Motor neuron (in vitro differentiated cells): ENCODE results near the gene ADRM1. TPM values are rescaled to one million over a fixed set of nuclear protein-coding genes. Genes with fewer than 3 reads are reported as not detected.
A peak's percentile ranks its signal among the peaks of the same experiment; 100 is the strongest.

Source experiments
- ATAC-seq, 8 experiments: fragments of 200-7000 bp; cut with Tn5 transposase; replicated peaks in 6 of 8; 2 replicates each; pipeline ENCODE4 v1.8.0; 2021; ENCODE audit warnings: mild to moderate bottlenecking in 8 of 8, moderate library complexity in 8 of 8
- H3K27ac ChIP-seq, 2 donors: fragments of 250-450 bp; sonication (Bioruptor Pico); 2 replicates each; pipeline ENCODE4 v1.9.0; 2021; ENCODE audit warnings: antibody characterized with exemption in 2 of 2, mild to moderate bottlenecking in 2 of 2, moderate library complexity in 1 of 2
- H3K4me1 ChIP-seq, 2 donors: fragments of 250-450 bp; sonication (Bioruptor Pico); replicated peaks in 1 of 2; 2 replicates each; pipeline ENCODE4 v1.6.1; 2021; ENCODE audit warnings: antibody characterized with exemption in 2 of 2, mild to moderate bottlenecking in 2 of 2, moderate library complexity in 1 of 2
- H3K4me3 ChIP-seq, 5 donors: fragments of 250-450 bp; sonication (Bioruptor Pico); 2 replicates each; pipeline ENCODE4 v1.9.0; 2021; ENCODE audit warnings: antibody characterized with exemption in 5 of 5, mild to moderate bottlenecking in 5 of 5, moderate library complexity in 4 of 5
- WGBS, 10 experiments: fragments of 450-650 bp; shearing (Covaris generic); methylation state at CpG; one replicate each; pipeline ENCODE4 v1.0.0; 2022; 5-methylcytosine and 5-hydroxymethylcytosine counted together
- in situ Hi-C, 9 experiments: fragments of 400-800 bp; cut with MboI; loops; one replicate each; pipeline ENCODE4 v1.15.0; 2021; ENCODE audit warnings: low sequenced_read_pairs in 9 of 9, low pct_unique_long_range_greater_than_20kb in 2 of 9; ENCODE audit not compliant: unreplicated experiment in 9 of 9
- total RNA-seq, 8 experiments: library from RNA; unstranded; fragments of 300-600 nt; gene quantifications; 2 replicates each; pipeline versions ENCODE4 v1.2.3 to v1.2.4, GENCODE V29; 2022

ADRM1 gene
- total RNA-seq, 8 experiments from 2014 or later: 42.8 to 151 (median 87.9) TPM

DNA sequence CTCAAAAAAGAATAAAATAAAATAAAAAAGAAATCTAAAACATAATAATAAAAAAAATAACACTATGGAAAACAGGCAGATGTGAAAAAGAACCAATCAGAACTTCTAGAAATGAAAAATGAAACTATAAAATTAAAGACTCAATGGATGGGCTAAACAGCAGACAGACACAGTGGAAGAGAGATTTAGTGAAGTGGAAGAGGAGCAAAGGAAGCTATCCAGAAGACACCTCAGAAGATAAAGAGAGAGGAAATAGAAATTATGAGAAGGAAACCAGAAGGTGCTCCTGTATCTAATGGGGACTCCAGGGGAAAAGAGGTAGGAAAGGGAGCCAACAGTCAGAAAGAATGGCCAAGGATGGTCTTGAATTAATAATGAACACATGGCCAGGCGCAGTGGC, 45.8 kb downstream of the ADRM1 start:
- Histone ChIP-seq H3K4me3 (no peak overlapping the region), H3K27ac (no peak overlapping the region), H3K4me1 (no peaks in the 10 kb centered on the region)
- in situ Hi-C loops: no loop called here
- no peak for ATAC-seq
- 40 to 100% (median 100%) methylated on average over 1 of the region's 1 CpG; no CpG with 5 or more reads in 4 of the 10 experiments for WGBS, 10 experiments

DNA sequence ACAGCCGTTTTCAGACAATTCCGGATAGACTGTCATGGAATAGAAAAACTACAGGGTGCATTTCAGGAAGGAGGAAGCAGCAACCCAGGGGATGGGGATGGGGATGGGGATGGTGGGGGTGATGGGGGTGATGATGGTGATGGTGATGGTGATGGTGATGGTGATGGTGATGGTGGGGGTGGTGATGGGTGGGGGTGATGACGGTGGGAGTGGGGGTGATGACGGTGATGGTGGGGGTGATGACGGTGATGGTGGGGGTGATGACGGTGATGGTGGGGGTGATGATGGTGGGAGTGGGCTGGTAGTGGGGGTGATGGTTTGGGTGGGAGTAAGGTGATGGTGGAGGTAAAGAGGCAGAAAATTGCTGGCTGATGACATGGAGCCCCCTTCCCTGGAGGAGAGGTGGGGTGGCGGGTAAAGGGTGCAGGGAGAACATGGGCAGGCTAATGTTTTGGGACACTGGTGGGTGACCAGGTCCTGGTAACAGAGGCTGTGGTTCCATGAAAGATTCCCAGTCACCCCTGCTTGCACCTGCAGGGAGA, 46.8 kb downstream of the ADRM1 start:
- 80 to 100% (median 100%) methylated on average over 1 of the region's 7 CpGs; no CpG with 5 or more reads in 7 of the 10 experiments for WGBS, 10 experiments
- Histone ChIP-seq H3K4me1 (peaks cover 6 to 8% of the 10 kb centered on the region in 2 donors), H3K4me3 (no peak overlapping the region), H3K27ac (no peak overlapping the region)
- ATAC-seq: no peak
- in situ Hi-C loops: no loop called here

DNA sequence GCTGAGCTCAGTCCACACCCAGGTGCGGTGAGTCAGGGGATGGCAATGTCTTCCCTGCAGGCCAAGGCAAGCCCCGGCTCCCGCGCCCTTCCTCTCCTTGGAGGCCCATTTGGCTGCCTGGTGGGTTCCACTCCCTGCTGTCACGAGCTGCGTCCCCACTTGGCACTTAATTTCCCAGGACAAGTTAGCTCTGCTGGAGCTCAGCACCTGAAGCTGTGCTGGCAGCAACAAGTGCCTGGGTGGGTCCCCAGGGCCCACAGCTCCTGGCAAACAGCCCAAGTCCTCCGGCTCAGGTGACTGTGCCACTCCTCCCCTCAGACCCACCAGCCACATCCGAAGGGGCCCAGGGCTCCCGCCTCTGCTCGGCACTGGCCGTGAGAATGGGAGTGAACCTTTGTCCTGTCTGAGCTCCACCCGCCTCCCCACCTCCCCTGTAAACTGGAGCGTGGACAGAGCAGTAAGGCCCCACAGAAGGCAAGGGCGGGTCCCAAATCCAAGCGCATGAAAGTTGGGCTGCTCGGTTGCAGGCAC, 47.4 kb downstream of the ADRM1 start:
- in situ Hi-C loops: no loop called here

DNA sequence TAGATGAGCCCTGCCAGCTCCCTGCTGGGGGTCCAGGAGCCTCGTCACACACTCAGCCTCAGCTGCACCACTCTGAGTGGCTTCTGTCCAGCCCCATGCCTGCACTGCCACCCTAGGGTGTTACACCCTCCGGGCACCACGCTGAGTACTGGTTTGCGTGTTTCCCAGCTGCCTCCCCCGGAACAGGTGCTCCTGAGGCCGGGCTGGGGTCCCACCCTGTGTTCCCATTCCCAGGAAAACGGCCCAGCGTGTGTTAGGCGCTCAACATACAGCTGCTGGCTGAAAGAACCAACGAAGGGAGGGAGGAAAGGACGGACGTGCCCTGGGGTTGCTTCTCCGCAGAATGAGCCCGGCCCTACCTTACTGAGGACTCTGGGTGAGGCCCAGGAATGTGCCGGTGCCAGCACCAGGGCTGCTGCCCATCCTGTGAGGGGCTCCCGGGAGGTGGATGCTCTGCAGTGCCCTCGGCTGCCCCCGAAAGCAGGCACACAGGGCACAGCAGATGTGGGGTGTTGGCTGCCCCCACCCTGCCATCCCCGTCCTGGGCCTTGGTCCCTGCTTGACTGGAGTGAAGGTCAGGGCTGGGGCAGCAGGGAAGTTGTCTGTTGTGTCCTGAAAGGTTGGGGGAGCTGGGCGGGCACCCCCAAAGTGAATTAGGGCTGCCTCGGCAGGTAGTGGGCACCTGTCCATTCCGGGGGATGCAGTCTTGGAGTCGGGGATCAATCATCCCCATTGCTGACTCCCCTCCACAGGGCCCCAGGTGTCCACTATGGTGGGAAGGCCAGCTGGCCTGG, 48.0 kb downstream of the ADRM1 start:
- Histone ChIP-seq H3K4me3 (no peak overlapping the region), H3K4me1 (peaks cover 18 to 20% of the 10 kb centered on the region in 2 donors), H3K27ac (no peak overlapping the region)
- 46 to 100% (median 89%) methylated on average over 1 to 12 of the region's 23 CpGs; no CpG with 5 or more reads in 5 of the 10 experiments for WGBS, 10 experiments
- in situ Hi-C loops: no loop called here
- ATAC-seq: no peak

More for the DNA sequence above, 47.4 kb downstream of the ADRM1 start:
- Histone ChIP-seq H3K27ac (no peak overlapping the region), H3K4me1 (peaks cover 12 to 14% of the 10 kb centered on the region in 2 donors), H3K4me3 (no peak overlapping the region)
- 33 to 90% (median 76%) methylated on average over 2 to 6 of the region's 16 CpGs; no CpG with 5 or more reads in 6 of the 10 experiments for WGBS, 10 experiments
- ATAC-seq: peak in 3 of 8 experiments; percentile 40 to 73 (median 47)

DNA sequence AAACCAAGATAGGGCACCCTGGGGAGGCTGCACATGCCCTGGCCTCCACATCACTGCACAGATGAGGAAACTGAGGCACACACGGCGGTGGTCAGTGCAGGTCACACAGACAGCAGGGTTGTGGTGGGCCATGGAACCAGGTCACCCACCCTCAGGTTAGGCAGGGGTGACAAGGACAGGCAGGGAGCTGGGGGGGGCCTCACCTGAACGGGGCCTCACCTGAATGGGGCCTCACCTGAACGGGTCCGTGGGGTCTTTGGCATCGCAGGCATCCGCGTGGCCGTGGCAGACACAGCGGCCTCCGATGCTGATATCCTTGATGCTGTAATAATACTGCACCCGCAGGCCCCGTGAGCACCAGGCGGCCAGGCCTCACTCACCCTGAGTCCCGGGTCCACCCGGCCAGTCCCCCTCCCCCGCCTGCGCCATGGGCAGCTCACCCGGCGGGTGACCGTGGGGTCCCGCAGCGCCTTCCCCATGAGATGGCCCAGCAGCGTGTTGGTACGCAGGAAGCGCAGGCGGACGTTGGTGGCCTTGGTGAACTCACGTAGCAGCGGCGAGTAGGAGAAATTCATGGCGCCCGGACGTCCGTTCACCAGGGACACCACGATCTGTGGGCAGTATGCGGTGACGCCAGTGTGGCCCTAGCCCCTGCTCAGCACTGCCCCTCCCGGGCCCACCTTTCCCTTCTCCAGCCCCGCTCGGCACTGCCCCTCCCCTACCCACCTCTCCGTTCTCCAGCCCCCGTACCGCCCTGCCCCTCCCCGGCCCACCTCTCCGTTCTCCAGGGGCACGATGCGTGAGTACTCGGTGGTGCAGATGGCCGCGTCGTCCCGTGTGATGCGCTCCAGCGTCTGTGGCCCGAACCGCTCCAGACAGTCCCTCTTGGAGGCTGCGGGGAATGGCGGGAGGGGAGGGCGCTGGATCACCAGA, 48.9 kb downstream of the ADRM1 start:
- no peak for ATAC-seq
- in situ Hi-C loops: no loop called here
- Histone ChIP-seq H3K27ac (no peak overlapping the region), H3K4me3 (no peak overlapping the region), H3K4me1 (peaks cover 27 to 29% of the 10 kb centered on the region in 2 donors)
- WGBS, 10 experiments: 65 to 100% (median 100%) methylated on average over 1 to 4 of the region's 60 CpGs; no CpG with 5 or more reads in 7 of the 10 experiments

DNA sequence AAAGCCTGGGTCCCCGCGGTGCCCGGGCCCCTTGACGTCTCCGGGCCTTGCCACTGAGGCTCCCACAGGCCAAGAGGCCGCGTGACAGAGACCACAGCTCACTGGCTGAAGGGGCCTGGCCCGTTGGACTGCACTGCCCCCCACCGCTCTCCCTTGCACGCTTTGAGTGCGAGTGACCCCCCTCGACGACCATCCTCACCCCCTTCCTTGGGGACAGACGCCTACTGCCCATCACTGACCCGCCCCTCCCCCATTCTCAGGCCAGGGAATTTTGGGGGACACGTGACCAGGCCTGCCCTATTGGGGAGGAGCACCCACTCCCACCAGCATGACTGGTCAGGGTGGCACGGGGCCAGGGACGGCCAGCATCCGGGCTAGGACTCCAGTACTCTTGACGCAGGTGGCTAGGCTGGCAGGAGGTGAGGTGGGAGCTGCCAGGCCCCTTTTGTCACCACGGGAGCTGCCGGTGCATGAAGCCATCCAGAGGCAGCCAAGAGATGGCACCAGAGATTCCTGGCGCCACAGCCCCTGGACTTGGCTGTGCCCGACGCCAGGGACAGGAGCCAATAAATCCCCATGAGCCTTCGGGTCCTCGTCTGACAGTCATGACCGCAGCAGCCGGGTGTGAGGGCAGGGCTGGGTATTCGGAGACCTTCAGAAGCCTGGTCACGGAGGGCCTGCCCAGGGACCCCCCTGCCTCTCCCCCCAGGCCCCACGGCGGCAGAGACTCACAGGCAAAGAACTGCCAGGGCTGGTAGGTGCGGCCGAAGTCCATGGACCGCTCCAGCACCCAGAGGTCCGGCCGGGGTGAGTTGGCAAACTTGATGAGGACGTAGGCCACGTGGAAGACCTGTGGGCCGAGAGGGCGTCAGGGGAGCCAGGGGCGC, 49.8 kb downstream of the ADRM1 start:
- peaks cover 36 to 38% of the 10 kb centered on the region in 2 donors for H3K4me1 ChIP-seq
- no peak overlapping the region for H3K4me3 ChIP-seq
- ATAC-seq: no peak
- H3K27ac ChIP-seq: no peak overlapping the region
- 49 to 100% (median 85%) methylated on average over 1 to 4 of the region's 43 CpGs; no CpG with 5 or more reads in 4 of the 10 experiments for WGBS, 10 experiments
- in situ Hi-C loops: no loop called here

DNA sequence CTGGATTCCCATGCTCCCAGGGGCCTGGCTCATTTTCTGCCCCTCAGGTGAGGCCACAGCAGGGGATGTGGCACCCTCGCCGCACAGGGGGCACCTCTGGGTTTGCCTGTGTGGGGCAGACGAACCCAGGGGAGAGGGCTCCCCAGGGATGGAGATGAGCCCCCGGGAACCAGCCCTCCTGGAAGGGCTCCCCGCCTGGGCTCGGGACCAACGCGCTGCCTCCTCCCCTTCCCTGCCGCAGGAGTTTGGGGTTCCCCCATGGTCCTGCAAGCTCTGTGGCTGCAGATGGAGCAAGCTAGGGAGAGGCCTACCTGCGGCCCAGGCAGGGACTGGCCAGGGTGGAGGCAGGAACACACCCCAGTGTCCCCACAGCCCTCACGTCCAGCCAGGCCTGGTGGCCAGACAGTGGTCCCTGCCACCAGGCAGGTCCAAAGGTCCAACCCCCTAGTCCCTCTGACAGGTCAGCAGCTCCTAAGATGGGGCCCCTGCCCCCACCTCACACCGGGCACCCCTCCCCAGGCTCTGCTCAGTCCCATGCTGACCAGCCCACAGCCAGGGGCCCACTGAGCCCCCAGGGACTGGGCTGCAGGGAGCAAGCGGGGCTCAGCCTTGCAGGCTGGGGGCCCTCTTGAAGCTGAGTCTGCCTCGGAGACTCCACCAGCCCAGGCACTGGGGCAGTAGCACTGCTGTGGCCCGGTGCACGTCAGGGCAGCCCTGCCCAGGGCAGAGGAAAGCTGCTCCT, 50.7 kb downstream of the ADRM1 start:
- in situ Hi-C loops: no loop called here

DNA sequence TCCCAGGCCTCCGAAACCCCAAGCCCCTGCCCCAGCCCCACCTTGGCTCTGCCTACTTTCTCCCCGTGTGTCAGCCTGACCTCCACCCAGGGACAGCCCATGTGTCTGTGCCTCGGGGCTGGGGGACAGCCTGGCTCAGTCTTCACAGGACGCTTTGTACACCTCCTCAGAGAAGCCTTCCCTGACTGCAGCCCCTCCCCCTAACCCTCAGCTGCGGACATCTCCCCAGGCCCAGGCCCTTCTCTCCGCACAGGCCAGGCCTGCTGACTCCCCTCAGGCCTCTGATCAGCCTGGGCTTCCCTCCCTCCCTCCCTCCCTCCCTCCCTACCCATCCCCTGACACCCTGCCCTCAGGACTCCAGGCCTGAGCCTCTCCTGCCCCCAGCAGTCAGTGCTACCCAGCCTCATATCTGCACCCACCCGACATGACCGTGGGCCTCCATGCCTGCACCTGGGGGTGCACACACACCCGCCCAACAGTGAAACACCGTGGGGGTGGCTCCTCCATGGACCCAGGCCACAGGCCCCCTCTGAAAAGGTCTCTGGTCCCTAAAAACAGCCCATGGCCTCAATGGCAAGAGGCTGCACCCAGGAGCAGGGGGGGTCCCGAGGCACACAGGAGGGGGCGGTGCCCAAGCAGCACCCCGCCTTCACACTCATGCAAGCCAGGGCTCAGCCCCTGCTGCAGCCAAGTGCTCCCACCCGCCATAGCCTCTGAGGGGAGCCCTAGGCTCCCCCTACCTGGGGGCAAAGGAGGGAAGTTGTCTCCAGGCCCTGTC, 51.4 kb downstream of the ADRM1 start:
- ATAC-seq: peak in 1 of 8 experiments; percentile 2
- Histone ChIP-seq H3K27ac (peak overlapping the region; percentile 85 to 89), H3K4me3 (no peak overlapping the region), H3K4me1 (peaks cover 52 to 54% of the 10 kb centered on the region in 2 donors)
- in situ Hi-C loops: no loop called here
- WGBS, 10 experiments: no CpG with 5 or more reads among the region's 14 CpGs

More for the DNA sequence above, 50.7 kb downstream of the ADRM1 start:
- Histone ChIP-seq H3K27ac (peak overlapping the region; percentile 18 to 38), H3K4me3 (no peak overlapping the region), H3K4me1 (peaks cover 45 to 47% of the 10 kb centered on the region in 2 donors)
- 60 to 100% (median 90%) methylated on average over 1 to 2 of the region's 16 CpGs; no CpG with 5 or more reads in 6 of the 10 experiments for WGBS, 10 experiments
- no peak for ATAC-seq

DNA sequence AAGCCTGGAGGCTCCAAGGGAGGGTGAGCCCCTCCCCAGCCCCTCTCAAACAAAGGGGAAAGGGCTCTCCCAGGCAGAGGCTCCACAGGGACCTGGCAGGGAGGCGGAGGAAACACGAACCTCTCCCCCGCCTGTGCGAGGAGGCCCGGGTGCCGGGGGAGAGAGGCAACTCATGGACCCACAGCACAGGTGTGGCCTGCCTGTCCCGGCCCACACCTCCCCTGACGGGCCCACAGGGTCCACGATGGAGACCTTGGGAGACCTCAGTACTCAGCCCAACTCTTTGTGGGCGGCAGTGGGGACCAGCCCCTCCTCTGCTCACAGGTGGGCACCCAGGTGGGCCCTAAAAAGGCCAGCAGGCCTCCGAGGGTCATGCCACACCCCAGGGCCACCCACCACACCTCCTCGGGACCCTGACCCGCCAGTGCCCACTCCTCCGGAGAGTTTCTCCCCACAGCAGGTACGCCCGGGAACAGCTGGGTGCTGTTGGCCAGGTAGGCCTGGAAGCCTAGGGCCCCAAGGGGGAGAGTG, 52.1 kb downstream of the ADRM1 start:
- Histone ChIP-seq H3K27ac (peak overlapping the region; percentile 85 to 89), H3K4me1 (peaks cover 59 to 61% of the 10 kb centered on the region in 2 donors), H3K4me3 (no peak overlapping the region)
- ATAC-seq: peak in 2 of 8 experiments; percentile 4 to 6
- in situ Hi-C loops: no loop called here
- WGBS, 10 experiments: 60 to 90% (median 88%) methylated on average over 1 to 6 of the region's 16 CpGs; no CpG with 5 or more reads in 7 of the 10 experiments

DNA sequence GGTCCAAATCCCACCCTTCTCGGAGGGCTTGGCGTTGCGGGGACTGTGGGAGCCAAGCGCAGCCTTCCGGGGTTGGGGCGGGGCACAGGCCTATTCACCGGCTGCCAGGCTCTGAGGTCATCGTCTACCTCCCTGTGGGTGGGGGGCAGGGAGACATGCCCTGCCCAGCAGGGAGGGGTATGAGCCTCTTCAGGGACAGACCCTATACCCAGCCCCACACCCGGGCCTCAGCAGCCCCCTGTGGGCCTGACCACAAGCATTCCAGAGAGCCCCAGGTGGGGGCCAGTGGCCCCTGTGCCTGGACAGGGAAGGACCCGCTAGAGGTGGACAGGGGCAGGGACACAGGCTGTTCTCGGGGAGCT, 52.7 kb downstream of the ADRM1 start:
- H3K4me3 ChIP-seq: peak overlapping the region in 1 of 5 donors; percentile 0
- H3K4me1 ChIP-seq: peaks cover 60 to 62% of the 10 kb centered on the region in 2 donors
- 0 to 40% (median 0%) methylated on average over 1 to 2 of the region's 11 CpGs; no CpG with 5 or more reads in 7 of the 10 experiments for WGBS, 10 experiments
- ATAC-seq: peak in 6 of 8 experiments; percentile 26 to 57 (median 44)
- H3K27ac ChIP-seq: peak overlapping the region; percentile 85 to 89
- in situ Hi-C loops: no loop called here
